Measurements from ENCODE around the gene FABP1.
A peak's percentile ranks its signal among the peaks of the same experiment; 100 is the strongest.

FABP1 gene

DNA sequence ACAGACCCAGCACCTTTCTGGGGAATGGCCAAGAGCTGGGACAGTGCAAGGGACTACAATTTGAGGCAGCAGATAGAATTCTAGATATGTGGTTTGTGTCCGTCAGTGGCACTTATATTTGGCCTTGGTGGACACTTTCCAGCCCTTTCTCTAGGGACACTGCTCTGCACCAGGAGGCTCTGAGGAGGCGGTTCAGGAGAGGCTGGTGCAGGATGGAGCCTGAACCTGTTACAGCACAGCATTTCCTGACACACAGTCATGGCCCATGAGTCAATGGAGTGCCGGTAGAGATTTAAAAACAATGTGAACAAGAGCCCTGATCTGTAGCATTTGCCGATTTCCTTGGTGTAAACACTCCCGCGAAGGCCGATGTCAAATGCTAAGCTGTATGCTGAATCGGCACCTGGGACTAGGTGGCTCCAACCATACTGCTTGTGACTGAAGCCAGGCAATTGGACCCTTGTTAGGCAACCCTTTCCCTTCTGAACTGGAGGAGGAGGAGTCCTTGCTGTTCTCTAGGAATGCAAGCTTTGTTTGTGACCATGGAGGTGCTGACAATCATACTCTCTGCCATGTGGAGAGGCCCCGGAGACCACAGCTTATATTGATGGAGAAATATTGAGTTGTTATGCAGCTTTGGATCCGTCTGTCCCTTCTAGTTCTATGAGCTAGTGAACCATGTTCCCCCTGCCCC is 11.9 kb downstream of the FABP1 start:
- DNase-seq (ENCODE audit: low read depth in 2 of 2) = no peak

- DNase-seq (ENCODE audit: low read depth in 2 of 2) = no peak
Measured at GRCh38 chr2:88114889-88115288, 13.0 kb downstream of the FABP1 start.

DNA sequence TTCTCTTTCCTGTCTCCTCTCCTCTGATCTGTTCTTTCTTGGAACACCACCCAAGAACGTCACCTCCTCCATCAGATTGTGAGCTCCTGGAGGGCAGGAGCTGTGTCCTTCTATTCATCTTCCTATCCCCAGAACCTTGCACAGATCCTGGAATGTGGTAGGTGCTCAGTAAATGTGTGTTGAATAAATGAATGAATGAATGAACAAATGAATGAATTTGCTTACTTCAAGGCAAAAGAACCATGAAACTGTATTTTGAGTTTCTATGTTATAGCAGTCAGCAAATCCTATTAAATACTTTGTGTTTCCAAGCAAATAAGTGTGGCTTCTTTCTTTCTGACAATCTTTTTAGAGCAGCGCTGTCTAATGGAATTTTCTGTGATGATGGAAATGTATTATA is 14.8 kb downstream of the FABP1 start:
- no peak for DNase-seq (ENCODE audit: low read depth in 2 of 2)

DNA sequence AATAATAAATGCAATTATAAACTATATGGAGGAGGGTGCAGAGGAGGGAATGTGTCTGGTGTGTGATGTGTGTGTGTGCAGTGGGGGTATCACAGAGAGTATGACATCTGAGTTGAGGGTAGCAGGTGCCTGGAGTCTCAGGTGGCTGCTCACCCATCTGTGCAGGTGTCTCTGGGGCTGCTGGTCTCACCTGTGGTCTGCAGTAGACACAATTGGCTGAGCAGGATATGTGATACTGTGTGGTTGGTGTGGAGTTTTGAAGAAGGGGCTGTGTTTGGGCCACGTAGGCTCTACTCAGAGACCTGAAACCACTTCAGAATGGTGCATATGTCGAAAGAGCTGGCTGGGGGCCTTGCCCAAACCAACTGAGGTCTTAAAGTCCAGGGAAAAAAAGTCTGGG is 17.0 kb downstream of the FABP1 start:
- no peak for DNase-seq (ENCODE audit: low read depth in 2 of 2)

GRCh38 chr2:88108796-88109195 is 19.1 kb downstream of the FABP1 start:
- no peak for DNase-seq (ENCODE audit: low read depth in 2 of 2)

GRCh38 chr2:88100489-88100858 is 27.4 kb downstream of the FABP1 start:
- no peak for DNase-seq (ENCODE audit: low read depth in 2 of 2)

DNA sequence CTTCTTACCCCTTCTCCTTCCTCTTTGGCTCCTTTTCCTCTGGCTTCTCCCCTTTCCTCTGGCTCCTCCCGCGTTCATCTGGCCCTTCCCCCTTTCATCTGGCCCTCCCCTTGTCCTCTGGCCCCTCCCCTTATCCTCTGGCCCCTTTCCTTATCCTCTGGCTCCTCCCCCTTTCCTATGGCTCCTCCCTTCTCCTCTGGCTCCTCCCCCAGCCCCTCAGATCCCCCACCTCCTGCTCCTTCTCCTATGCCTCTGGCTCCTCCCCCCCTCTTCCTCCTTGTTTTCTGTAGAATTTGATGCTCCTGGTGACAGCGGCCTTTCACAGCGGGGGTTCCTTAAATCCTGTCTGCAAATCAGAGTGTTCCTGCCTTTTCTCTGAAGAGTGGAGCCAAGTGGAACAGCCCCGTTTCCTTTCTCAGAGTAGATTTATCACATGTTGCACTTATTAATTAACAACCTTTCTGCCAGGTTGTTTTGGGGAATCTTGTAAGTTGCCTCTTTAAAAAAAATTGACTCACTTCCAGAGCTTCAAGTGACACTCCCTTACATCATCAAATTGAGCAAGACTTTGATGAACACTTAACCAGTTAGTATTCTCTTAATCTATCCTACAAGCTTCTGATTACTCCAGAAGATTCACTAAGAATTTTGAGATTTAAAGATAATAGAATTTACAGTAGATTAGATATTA is 27.9 kb downstream of the FABP1 start:
- DNase-seq (ENCODE audit: low read depth in 2 of 2) = no peak

DNA sequence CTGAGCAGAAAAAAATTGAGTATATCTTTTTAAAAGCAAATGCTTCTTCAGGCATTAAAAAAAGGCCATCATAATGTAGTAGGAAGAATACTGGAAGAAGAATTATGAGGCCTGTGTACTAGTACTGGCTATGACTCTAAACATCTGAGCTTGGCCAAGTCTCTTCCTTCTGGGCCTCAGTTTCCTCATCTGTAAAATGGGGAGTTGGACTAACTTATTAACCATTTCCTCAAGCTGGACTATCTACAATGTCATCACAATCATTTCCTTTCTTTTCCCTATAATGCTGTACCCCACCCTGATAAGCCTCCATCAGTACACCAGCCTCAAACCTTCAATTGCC is 29.3 kb downstream of the FABP1 start:
- DNase-seq (ENCODE audit: low read depth in 2 of 2) = no peak

DNA sequence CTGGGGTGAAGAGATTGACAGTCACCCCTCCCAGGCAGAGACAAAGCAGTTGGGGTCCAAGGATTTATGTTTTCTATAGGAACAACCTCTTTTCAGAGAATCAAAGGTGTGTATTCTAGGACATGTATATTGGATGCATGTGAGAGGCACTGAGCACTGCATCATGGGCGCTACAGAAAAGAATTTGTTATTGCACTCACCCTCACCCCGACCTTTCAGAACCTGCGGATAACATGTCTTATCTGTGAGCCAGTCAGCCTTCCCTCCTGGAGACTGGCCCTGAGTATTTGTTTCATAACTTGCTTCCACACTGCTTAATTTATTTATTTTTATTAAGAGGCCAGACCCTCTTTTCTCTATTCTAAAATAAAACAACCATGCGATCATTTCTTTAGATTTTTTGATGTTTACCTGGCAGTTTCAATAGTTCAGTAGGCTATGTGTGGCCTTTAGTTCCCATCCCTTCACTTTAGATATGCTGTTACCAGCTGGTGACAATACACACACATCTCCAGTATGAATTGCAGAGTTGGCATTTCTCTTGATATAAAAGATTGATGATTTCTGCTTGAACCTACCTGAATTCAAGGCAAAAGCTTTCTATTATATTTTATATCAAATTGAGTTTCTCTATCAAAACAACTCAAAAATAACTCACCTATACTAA is 29.8 kb downstream of the FABP1 start:
- DNase-seq (ENCODE audit: low read depth in 2 of 2) = no peak

DNA sequence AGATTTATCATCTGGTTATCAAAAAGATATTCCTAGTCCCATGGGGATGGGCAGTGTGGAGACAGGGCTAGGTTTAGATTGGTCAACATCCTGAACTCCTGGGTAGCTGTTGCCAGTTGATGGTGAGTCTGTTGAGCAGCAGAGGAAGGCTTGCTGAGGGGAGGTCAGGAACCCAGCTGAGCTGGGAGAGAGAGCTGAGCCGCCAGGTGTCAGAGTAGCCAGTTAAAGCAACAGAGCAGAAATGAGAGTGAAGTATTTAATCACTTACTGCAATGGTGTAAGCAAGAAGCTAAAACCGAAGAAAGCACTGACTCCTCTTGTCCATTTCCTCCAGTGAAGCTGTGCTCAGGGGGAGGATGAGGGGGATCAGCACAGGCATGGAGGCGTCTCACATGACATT is 30.7 kb downstream of the FABP1 start:
- no peak for DNase-seq (ENCODE audit: low read depth in 2 of 2)

- DNase-seq (ENCODE audit: low read depth in 2 of 2) = no peak
Measured at GRCh38 chr2:88096708-88097107, 31.2 kb downstream of the FABP1 start.

DNA sequence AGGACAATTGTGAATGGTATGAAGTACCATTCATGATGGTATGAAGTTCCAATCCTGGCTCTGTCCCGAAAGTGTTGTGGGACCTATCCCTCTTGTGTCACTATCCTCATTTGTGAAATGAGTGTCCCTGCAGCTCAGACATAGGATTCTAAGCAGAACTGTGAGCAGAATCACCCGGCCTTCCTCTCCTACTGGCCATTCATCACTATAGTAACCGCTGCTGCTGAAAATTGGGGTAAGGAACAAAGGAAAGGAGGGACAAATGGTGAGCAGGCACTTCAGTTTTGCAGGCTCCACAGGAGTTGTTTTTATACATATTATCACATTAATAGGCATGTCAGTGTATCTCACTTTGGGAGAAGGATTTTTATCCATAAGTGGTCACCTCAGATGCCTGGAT is 32.8 kb downstream of the FABP1 start:
- DNase-seq (ENCODE audit: low read depth in 2 of 2) = no peak

DNA sequence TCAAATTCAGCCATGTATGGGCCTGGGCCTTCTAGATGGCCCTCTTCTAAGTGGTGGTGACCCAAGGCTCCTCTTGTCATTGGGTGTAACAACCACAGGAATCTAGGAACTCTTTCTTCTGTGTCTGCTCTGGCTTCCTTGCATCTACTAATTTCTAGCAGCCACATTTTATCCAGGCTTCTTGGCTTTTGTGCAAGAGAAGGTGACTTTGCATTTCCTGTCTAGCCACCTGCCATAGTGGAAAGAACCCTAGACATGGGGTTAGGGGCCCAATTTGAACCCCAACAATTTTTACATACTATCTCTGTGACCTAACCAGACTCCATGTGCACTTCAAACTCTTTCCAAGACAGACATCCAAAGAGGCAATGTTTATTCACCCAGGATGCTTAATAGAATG is 35.1 kb downstream of the FABP1 start:
- no peak for DNase-seq (ENCODE audit: low read depth in 2 of 2)

GRCh38 chr2:88091943-88092342 is 35.9 kb downstream of the FABP1 start:
- DNase-seq (ENCODE audit: low read depth in 2 of 2) = no peak

- DNase-seq (ENCODE audit: low read depth in 2 of 2) = peak; percentile 11
Measured at GRCh38 chr2:88090446-88091283, 37.2 kb downstream of the FABP1 start.

DNA sequence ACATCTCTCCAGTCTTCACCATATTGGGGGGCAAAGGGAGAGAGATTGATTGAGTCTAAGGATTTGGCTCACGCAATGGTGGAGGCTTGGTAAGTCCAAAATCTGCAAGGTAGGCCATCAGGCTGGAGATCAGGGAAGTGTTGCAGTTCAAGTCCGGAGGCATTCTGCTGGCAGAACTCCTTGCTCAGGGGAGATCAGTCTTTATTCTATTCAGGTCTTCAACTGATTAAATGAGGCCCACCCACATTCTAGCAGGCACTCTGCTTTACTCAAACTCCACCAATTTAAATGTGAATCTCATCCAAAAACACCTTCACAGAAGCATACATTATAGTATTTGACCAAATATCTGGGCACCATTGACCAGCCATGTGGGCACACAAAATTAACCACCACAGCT is 38.9 kb downstream of the FABP1 start:
- DNase-seq (ENCODE audit: low read depth in 2 of 2) = no peak

DNA sequence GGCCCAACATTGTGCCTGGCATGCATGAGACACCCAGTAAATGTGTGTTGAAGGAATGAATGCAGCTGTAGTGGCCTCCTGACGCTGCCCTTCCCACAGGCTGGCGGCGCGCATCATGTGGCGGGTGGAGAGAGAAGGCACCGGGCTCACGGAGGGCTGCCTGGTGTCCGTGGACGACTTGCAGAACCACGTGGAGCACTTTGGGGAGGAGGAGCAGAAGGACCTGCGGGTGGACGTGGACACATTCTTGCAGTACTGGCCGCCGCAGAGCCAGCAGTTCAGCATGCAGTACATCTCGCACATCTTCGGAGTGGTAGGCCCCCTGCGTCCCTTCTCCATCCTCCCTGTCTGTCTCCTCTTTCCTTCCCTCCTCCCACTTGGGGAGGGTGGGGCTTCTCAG is 40.1 kb downstream of the FABP1 start:
- no peak for DNase-seq (ENCODE audit: low read depth in 2 of 2)

- no peak for DNase-seq (ENCODE audit: low read depth in 2 of 2)
Measured at GRCh38 chr2:88087073-88087472, 40.8 kb downstream of the FABP1 start.

GRCh38 chr2:88086401-88086800 is 41.5 kb downstream of the FABP1 start:
- no peak for DNase-seq (ENCODE audit: low read depth in 2 of 2)

- DNase-seq (ENCODE audit: low read depth in 2 of 2) = no peak
Measured at GRCh38 chr2:88085602-88086001, 42.3 kb downstream of the FABP1 start.

GRCh38 chr2:88085099-88085498 is 42.8 kb downstream of the FABP1 start:
- no peak for DNase-seq (ENCODE audit: low read depth in 2 of 2)

GRCh38 chr2:88082781-88083180 is 45.1 kb downstream of the FABP1 start:
- no peak for DNase-seq (ENCODE audit: low read depth in 2 of 2)

Data from stimulated activated CD4-positive, alpha-beta T cell treated with anti-CD3 and anti-CD28 coated beads, Interleukin-4, amount 100 ng/mL, for 48 hours (primary cell).